Hair follicular keratinocyte (primary cell): ENCODE data around the gene RGS6. TPM values are rescaled to one million over a fixed set of nuclear protein-coding genes. Genes with fewer than 3 reads are reported as not detected.

Experiments
- total RNA-seq: library from RNA; depleted of rRNA; stranded (reverse); fragments of >200 nt; gene quantifications from 2 replicates; pipeline ENCODE4 v1.2.3, GENCODE V29; 2015

Gene RGS6
- total RNA-seq: not detected in 2 replicates

GRCh38 chr14:71932229-71932981, at the start of gene RGS6:
RGS6 (plus strand) TSS chr14:71932429.

